GM10266 (cell line): ENCODE results near the gene FAM234B.

Source experiments
- DNase-seq: peaks from one replicate; pipeline ENCODE4 v3.0.0; 2012; ENCODE audit errors: extremely low spot score
- TF ChIP-seq, protein P1 (sequence below): IDR thresholded peaks from 2 replicates; pipeline ENCODE4 v1.5.1; 2012; ENCODE audit warnings: mild to moderate bottlenecking, low read depth; ENCODE audit not compliant: control insufficient read depth, insufficient read depth; ENCODE audit errors: missing control alignments

Gene FAM234B

GRCh38 chr12:13044002-13044905 lies at the start of gene FAM234B:
Gene FAM234B, plus strand, starts transcription at chr12:13044381. Its CDS starts 23 bp downstream, at chr12:13044404.
- peak; percentile 84 for DNase-seq
- TF ChIP-seq, protein P1, sequence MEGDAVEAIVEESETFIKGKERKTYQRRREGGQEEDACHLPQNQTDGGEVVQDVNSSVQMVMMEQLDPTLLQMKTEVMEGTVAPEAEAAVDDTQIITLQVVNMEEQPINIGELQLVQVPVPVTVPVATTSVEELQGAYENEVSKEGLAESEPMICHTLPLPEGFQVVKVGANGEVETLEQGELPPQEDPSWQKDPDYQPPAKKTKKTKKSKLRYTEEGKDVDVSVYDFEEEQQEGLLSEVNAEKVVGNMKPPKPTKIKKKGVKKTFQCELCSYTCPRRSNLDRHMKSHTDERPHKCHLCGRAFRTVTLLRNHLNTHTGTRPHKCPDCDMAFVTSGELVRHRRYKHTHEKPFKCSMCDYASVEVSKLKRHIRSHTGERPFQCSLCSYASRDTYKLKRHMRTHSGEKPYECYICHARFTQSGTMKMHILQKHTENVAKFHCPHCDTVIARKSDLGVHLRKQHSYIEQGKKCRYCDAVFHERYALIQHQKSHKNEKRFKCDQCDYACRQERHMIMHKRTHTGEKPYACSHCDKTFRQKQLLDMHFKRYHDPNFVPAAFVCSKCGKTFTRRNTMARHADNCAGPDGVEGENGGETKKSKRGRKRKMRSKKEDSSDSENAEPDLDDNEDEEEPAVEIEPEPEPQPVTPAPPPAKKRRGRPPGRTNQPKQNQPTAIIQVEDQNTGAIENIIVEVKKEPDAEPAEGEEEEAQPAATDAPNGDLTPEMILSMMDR = no peak

DNA sequence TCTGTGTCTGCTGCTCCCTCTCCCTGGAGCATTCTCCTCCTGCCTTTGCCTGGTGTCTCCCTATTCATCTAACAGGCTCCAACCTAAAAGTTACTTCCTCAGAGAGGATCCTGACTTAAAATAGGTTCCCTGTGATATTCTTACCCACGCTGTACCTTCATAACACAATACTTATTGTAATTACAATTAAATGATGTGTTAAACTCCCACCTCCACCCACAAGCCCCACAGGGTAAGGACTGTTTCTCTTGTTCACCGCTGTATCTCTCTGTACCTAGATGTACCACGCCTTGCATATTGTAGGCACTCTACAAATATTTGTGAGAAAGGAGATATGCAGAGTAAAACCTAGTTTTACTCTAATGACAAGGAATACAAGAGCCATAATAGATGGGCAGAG lies 49.1 kb upstream of the FAM234B start:
- TF ChIP-seq, protein P1 = no peak

DNA sequence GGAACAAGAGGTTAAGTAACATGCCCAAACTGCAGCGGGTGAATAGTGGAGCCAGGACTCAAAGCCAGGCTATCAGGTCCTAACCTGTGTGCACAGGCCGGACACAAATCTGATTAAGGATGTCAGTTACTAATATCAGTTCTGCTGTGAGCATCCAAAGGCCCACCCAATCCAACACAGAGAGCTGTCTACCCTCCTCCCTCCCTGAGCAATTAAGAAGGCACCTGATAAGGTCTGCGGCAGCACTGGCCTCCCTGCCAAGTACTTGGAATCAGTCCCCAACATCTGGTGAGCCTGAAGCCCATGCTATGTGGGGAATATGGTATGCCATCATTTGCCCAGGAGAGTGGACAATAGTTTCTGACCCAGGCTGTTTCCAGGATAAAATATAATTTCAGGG lies 48.0 kb upstream of the FAM234B start:
- TF ChIP-seq, protein P1 = no peak
- DNase-seq = no peak

More for the DNA sequence above, 49.1 kb upstream of the FAM234B start:
- DNase-seq = no peak

DNA sequence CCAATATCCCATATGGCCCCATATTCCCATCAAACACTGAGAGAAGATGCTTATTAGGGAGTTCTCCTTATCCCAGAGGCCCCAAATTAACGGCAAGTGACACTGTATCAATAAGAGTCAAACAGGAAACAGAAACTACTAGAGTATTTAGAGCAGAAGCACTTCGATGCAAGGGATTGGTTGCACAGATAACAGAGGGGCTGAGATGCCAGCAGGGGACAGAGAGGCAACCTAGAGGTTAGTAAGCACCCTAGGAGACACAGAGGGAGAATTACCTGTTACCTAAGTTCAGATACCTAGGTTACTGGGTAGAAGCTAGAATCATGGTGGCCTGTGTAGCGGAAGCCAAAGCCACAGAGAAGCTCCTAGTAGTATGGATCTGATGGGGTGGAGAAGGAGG lies 47.0 kb upstream of the FAM234B start:
- no peak for DNase-seq
- TF ChIP-seq, protein P1 = no peak

DNA sequence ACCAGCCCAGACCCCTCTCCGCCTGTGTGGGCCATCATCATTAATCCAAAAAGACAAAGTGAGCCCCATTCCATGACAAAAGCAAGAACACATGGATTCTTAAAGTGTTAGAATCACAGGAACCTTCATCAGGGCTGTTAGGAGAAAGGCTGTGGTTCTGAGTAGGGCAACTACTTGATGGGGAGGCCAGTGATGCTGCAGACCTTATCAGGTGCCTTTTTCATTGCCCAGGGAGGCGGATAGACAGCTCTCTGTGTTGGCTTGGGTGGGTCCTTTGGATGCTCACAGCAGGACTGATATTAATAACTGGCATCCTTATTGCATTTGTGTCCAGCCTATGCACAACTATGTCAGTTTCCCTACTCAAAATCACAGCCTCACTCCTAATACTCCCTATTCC lies 46.4 kb upstream of the FAM234B start:
- TF ChIP-seq, protein P1 = no peak
- DNase-seq = no peak

GRCh38 chr12:12998248-12998647 lies 45.9 kb upstream of the FAM234B start:
- DNase-seq = no peak
- TF ChIP-seq, protein P1 = no peak
